CD4-positive, alpha-beta T cell treated with Interleukin-6 for 4 hours (primary cell): ENCODE measurements around the gene ERVMER34-1.

Source experiments
- DNase-seq: peaks from one replicate; pipeline ENCODE4 v3.0.0-alpha.2; 2020; ENCODE audit warnings: mixed read lengths

Gene ERVMER34-1

GRCh38 chr4:52750819-52751486 is at the start of gene ERVMER34-1:
ERVMER34-1 (minus strand) TSS chr4:52751425; CDS start chr4:52745520, 5,905 bp downstream.
- peak; percentile 2 for DNase-seq

GRCh38 chr4:52799813-52800212 is 48.6 kb upstream of the ERVMER34-1 start:
- no peak for DNase-seq

GRCh38 chr4:52795533-52795932 is 44.3 kb upstream of the ERVMER34-1 start:
- no peak for DNase-seq

- DNase-seq = no peak
Observed at GRCh38 chr4:52791936-52792335, 40.7 kb upstream of the ERVMER34-1 start.

GRCh38 chr4:52789774-52790173 is 38.5 kb upstream of the ERVMER34-1 start:
- no peak for DNase-seq

- no peak for DNase-seq
Observed at GRCh38 chr4:52788806-52789205, 37.6 kb upstream of the ERVMER34-1 start.

GRCh38 chr4:52783069-52783468 is 31.8 kb upstream of the ERVMER34-1 start:
- no peak for DNase-seq

- no peak for DNase-seq
Observed at GRCh38 chr4:52780617-52781354, 29.6 kb upstream of the ERVMER34-1 start.

- no peak for DNase-seq
Observed at GRCh38 chr4:52780206-52780605, 29.0 kb upstream of the ERVMER34-1 start.

- no peak for DNase-seq
Observed at GRCh38 chr4:52760256-52760655, 9.0 kb upstream of the ERVMER34-1 start.

- no peak for DNase-seq
Observed at GRCh38 chr4:52755426-52755825, 4.2 kb upstream of the ERVMER34-1 start.

- DNase-seq = no peak
Observed at GRCh38 chr4:52752936-52753335, 1.7 kb upstream of the ERVMER34-1 start.

GRCh38 chr4:52751487-52751911 is 274 bp upstream of the ERVMER34-1 start:
- peak; percentile 2 for DNase-seq

GRCh38 chr4:52750213-52750612 is 1.0 kb downstream of the ERVMER34-1 start:
- no peak for DNase-seq

- DNase-seq = no peak
Observed at GRCh38 chr4:52748432-52748831, 2.8 kb downstream of the ERVMER34-1 start.

GRCh38 chr4:52744588-52744987 is 6.6 kb downstream of the ERVMER34-1 start:
- no peak for DNase-seq

- DNase-seq = no peak
Observed at GRCh38 chr4:52743444-52744019, 7.7 kb downstream of the ERVMER34-1 start.

GRCh38 chr4:52729586-52729985 is 21.6 kb downstream of the ERVMER34-1 start:
- no peak for DNase-seq

GRCh38 chr4:52728691-52729240 is 22.5 kb downstream of the ERVMER34-1 start:
- no peak for DNase-seq

- DNase-seq = no peak
Observed at GRCh38 chr4:52726826-52727580, 24.2 kb downstream of the ERVMER34-1 start.

GRCh38 chr4:52721968-52722815 is 29.0 kb downstream of the ERVMER34-1 start:
- peak; percentile 95 for DNase-seq

- DNase-seq = no peak
Observed at GRCh38 chr4:52718123-52718522, 33.1 kb downstream of the ERVMER34-1 start.
